HL-60/S4 treated with phorbol 12-myristate 13-acetate at 8.2 ng/mL for 4 days and 3 days (cell line): ENCODE measurements around the gene SLC22A23.

Experiments
- in situ Hi-C: fragments of 300-500 bp; cut with MboI; formaldehyde crosslinking; loops from 2 replicates; pipeline ENCODE4 v1.15.0; 2022; ENCODE audit warnings: low sequenced_read_pairs

The SLC22A23 gene

DNA sequence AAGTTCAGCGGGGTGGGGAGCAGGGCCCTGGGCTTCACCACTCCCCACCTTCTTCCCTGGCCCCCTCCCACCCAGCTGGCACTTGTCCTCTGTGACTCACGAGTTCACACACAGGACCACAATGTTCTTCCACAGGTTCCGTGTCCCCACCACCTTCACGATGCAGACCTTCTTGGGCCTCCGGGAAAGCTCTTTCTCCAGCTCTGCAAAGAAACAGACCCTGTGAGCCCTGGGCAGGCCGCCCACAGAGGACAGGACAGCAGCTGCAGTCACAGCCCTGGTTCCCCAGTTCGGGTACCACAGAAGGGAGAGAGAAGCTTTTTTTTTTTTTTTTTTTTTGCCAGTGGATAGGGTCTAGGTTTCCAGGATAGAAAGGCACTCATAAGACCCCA, 167.2 kb downstream of the SLC22A23 start:
- in situ Hi-C loops, result no loop called here

DNA sequence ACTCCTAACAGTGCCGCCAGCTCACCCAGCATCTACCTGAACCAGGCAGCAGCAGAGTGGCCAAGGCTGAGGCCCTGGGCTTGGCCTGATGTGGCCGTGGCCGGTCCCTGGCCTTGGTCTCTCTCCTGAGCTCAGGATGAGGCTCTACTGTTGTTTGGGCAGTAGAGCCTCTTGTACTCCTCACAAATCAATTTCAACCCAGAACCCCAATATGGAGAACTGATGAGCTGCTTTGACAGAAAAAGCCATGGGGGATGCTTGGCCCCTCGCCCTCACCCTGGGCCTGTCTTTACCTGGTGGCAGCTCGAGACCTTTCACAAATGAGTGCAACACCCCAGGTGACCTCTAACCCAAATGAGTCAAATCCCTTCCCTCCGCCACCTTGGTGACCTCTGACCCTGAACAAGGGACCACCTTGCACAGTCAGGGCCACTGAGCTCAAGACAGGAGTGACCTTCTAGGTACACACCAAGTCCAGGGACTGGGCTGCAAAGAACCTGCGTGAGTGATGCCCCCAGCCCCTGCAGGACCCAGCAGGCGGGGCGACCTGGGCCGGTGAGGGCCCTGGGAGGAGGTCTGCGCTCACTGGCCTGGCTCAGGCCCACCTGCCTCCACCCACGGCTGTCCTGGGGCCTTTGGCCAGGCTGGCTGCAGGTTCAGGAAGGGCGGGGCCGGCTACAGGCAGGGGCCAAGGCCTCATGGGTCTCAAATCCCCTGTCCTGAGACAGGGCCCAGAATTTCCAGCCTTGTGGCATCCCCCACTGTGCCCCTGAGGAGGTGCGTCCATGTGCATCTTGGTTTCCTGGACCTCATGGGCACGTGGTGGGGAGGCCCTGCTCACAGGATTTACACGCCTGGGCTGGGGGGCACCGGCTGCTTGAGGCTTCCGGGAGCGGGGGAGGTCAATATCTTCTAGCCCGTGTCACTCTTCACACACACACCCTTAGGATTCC, 167.9 kb downstream of the SLC22A23 start:
- in situ Hi-C loops, result no loop called here

DNA sequence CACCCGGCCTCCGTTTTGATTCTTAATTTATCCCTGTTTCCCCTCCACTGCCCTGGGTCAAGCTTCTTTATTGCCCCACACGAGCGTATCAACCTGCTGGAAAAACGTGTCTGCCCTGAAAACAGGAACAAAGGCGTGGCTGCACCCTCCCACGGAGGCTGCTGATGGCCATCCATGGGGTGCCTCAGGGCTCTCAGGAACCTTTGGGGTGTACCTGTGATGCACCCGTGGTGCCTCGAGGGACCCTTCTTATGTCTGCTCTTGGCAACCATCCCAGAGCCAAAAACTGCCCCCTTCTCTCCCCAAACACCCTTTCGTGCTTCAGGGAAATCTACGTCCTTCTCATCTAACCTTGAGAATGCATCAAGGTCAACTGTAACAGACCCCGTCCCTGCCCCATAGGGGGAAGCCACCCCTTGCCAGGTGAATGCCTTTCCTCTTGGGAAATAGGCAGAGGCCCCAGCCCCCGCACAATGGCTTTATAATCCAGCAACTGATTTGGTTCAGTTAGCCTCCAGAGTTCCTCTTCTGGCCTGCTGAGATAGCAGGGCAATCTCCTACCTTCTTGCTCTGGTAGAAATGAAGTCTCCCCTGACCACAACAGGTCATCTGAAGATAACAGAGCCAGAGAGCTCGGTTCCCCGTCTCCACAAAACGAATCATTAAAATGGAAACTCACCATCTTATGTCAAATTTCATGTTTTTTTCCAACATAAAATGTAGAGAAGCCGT, 168.7 kb downstream of the SLC22A23 start:
- in situ Hi-C loops, result no loop called here

DNA sequence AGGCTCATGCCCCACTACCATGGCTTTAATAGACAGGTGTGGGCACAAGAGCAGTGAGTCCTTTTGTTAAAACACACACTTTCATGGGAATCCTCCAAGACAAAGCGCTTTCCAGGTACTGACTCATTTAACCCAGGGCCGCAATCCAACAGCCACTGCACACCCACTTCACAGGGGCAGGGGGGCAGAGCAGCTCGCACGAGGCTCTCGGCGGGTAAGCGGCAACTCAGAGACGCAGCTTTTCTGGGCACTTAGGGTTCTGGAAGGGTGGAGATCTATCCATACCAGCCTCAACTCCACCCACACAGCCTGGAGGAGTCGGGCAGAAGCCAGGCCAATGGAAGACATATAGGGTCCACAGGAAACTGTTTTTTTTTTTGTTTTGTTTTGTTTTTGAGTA, 169.5 kb downstream of the SLC22A23 start:
- in situ Hi-C loops, result no loop called here

DNA sequence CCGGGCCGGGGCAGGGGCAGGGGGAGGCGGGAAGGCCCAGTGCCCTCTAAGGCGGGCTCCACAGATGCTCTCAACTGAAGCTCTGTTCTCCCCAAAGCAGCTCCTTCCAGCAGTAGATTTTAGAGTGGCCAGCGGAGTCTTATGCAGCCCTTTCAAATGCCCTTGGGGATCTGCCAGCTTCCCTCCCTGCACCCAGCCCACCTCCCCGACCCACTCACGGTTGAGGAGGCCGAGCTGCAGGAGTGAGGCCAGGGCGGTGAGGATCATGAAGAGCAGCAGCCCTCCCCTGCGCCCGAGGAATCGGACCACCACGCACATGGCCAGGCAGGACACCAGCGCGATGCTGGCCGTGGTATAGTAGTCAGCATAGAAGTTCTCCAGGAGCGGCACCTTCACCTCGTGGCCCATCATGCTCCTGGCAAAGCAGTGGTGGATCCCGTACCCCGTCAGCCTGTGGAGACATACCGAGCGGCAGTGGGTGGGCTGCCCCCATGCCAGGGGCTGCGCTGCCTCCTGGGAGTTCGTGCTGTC, 170.1 kb downstream of the SLC22A23 start:
- in situ Hi-C loops, result no loop called here

DNA sequence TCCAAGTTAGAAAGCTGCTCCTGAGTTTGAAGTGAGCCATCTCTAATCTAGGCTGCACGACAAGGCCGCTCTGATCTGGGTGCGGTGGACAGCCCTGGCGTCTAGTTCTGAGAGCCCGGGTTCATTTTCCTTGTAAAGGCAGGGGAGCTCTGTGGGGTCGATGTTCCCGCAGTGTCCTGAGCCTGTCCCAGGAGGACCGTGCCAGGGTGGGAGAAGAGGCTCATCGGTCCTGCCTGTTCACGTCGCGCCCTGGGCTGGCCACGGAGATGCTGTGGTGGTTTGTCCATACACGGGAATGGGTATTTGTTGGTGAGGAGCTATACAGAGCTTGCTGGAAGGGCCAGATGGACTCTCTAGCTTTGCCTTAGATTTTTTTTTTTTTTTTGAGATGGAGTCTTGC, 171.1 kb downstream of the SLC22A23 start:
- in situ Hi-C loops, result no loop called here

DNA sequence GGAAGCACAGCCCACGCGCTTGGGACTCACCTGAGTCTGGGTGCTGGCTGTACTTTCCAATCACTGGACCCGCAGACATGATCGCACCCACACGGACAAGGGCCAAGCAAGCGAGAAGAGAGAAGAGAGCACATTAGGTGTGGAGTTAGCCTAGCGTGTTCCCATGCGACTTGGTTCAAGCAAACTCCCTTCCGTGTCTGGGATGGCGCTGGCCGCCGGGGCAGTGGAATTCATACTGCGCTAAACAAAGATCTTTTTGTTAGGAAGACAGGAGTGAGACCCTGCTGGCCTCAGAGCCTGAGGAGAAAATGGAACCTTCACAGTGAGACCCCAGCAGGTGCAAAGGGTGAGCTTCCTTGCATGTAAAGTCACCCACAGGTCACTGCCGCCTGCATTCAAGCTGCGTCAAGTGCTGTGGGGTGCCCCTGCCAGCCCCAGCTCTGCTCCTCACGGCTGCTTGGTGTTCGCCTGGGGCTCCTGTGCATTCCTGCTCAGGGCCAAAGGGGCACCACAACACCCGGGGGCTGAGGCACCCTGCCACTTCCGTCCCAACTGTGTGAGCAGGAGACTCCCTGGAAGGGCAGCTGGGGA, 171.7 kb downstream of the SLC22A23 start:
- in situ Hi-C loops, result no loop called here

DNA sequence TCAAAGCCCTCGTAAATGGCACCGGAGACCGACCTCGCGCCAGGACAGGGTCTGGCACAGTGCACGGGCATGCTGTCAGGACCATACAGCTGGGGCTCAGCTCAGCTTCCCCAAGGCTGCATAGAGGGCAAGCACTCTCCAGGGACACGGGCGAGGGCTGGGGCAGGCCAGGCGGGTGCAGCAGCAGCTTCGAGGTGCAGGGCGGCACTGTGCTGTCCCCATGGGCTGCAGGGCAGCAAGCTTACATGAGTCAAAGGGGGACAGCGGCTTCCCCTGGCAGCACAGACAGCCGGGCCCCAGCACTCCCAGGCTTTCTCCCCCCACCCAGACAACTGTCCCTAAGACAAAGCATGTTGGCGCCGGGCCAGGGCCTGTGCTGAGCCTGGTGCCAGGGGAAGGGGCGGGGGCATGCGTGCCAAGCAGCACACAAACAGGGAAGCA, 172.4 kb downstream of the SLC22A23 start:
- in situ Hi-C loops, result loop anchor here (5.0 kb wide), 1 partner anchor 448 kb away; no protein-coding TSS in a partner anchor

DNA sequence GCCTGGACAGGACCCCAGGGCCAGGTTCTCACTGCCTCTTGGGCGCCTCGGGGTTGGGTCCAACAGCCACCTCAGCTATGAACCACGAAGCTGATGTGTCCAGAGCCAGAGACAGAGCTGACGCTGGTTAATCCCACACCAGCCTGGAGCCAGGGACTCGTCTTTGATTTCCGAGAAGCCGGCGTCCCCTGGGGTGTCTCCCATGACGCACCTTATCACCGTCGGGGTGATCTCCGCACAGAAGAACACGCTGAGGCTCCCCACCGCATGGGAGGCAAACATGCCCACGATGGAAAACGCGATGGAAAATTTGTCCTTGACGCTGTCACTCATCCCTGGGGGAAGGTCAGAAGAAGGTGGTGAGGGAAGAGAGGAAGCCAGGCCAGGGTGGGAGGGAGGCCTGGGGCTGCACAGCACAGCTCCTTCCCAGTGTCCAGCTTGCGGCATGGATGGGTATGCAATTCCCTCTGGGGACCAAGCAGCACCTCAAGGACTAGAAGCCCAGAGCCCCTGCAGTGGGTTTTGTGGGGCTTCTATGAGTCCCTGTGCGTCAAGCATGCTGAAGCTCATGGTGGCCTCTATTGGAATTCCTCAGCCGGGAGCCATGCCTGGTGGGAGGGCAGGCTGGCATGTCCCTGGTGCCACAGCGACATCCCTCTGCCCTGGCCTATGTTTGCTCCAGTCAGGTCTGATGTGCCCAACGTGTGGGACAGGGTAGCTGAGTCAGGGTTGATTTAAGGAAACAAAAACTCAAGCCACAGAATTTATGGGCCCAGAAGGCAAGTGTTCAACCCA, 173.0 kb downstream of the SLC22A23 start:
- in situ Hi-C loops, result loop anchor here (5.0 kb wide), 1 partner anchor 448 kb away; no protein-coding TSS in a partner anchor

DNA sequence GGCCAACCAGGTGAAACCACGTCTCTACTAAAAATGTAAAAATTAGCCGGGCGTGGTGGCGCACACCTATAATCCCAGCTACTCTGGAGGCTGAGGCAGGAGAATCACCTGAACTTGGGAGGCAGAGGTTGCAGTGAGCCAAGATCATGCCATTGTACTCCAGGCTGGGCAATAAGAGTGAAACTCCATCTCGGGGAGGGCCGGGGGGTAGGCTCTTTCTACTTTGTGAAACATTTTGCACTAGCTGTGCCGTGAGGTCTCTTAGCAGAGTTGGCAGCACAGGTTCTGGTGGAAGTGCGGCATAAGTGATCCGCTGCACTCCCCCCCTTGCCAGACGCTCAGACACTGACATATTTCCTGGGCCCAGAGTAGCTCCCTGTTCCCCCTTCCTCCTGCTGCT, 173.6 kb downstream of the SLC22A23 start:
- in situ Hi-C loops, result loop anchor here (5.0 kb wide), 1 partner anchor 449 kb away; no protein-coding TSS in a partner anchor

DNA sequence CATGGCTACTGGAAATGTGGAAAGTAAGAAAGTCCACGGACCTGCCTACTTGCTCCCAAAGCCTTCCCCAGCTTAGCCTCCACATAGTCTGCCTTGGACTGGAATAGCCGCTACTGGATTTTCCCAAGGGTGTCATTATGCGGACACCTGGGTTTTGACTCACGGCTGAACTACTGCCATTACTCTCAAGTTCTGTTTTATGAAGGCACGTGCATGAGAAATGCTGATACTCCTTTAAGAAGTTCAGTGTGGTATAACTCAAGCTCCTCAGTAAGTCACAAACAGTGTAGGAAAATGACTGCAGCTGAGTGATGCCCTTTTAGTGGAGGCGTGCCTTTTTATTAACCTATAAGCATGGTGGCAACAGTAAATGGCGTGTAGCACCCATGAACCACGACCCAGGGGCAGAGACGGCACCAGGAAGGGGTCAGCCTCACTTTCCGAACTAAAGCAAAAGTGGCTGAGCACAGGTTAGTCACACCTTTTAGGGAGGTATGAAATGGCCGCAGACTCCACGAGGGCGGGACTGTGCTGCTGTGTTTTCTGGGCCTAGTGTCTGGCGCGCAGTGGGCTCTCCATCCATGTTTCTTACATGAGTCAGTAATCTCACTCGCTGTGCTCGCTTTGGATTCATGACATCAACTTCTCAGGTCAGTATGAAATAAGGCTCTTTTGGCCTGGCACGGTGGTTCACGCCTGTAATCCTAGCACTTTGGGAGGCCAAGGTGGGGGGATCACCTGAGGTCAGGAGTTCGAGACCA, 174.2 kb downstream of the SLC22A23 start:
- in situ Hi-C loops, result loop anchor here (5.0 kb wide), 1 partner anchor 450 kb away; no protein-coding TSS in a partner anchor

DNA sequence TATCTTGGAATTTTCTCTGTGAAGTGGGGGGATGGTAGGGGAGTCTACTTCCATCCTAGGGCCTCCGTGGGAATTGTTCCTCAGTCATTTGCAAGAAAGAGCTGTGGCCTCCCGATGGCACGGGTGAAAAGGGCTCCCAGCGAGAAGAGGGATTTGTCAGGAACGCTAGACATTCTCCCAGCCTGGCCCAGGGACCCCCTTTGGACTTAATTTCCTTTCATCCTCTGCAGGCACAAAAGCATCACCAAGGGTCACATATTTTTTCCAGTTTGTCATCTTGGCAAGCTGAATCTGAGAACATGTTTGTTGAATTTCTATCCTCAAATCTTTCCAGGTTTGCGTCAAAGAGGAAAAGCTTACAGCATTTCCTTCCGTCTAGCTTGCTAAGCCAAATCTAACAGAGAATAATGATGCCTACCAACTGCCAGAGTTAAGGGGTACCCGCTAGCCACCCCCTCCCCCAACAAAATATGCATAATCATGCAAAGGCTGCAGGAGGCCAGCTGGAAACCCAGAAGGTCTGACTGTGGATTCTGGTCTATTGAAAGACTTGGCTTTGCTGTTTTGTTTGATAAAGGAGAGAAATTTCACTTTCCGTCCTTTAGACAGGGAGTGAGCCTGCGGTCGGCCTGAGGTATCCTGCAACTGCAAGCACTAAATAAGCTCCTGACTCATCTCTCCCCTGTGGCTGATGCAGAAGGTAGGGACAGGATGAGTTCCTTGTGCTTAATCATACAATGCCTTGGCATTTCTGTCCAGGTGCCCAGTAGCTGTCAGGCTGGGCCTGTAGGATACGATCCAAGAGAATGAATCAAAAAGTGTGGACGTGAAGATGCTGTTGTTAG, 175.0 kb downstream of the SLC22A23 start:
- in situ Hi-C loops, result loop anchor here (5.0 kb wide), 1 partner anchor 450 kb away; no protein-coding TSS in a partner anchor

DNA sequence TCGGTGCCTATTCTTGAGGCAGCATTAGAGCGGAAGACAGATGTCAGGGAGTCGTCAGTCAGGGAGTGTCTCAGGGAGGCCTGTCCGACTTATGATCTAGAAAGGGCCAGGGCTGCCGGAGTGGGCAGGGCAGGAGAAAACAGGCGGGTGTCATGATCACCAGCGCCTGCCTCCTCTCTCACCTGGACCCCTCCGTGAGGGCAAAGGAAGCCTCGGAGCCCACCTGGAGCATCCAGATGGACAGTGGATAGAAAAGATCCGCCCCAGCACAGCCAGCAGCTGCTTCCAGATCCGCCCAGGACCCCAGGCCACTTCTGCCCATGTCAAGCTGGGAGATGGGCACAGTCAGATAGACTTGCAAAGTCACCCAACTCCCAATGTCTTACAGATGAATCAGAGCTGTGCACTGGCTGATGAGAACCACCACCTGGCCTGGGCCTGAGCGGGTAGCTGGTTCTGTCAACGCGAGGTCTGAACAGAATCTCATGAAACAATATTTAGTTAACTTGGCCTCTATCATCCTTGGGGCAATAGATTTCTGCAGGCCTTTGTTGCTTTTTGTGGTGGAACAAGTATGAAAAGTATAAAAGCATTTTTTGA, 175.9 kb downstream of the SLC22A23 start:
- in situ Hi-C loops, result loop anchor here (5.0 kb wide), 1 partner anchor 451 kb away; no protein-coding TSS in a partner anchor

DNA sequence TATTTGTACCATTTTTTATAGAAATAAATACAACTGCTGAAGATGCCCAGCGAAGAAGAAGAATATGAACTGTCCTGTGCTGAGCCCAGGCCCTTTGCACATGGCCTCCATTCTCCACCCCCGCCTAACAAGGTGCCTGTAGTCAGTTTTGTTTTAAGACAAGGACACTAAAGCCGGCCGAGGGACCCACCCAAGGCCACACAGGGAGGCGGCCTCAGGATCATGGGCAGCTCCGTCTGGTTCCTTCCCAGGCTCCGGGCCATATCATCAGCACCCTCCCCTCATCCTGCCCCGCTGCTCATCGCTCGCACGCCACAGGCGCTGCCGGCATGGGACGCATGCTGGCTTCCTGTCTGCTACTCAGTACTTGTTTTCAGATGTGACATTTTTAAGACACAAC, 176.8 kb downstream of the SLC22A23 start:
- in situ Hi-C loops, result loop anchor here (5.0 kb wide), 1 partner anchor 452 kb away; no protein-coding TSS in a partner anchor

DNA sequence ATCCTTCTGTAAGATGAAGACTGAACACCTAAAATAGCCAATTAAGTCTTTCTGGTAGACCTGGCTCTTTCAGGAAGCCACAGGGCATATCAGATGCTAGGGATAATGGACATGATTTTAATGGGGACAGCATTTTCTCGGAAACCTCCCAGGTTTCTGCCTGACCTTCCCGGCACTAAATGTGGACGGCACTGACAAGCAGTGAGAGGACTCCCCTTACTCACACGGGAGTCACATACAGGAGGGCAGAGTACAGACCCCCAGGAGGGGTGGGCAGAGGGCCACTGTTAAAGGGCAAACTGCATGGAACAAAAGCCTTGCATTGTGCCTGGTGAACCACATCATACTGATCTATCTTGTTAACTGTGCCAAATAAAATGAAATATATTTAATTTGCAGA, 178.2 kb downstream of the SLC22A23 start:
- in situ Hi-C loops, result no loop called here

DNA sequence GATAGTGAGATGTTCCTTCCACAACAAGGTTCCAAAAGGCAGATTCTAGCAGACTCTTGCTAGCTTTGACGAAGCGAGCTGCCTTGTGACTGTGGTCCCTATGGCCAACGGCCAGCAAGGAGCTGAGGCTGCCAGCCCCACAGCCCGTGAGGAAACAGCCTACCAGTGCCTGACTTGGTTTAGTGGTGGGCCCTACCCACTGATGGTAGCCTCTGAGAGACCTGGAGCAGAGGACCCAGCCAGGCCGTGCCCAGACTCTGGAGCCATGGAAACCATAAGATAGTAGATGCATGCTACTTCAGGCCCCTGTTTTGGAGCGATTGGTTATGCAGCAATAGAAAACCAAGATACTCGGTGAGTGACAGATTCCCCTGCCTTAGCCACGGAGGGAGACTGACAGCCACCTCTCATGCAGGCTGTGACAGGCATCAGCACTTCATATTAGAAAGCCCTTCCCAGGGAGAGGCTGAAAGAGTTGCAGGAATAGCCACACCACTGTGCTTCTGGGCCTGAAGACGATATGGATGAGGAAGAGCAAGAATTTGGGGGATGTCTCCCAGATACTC, 178.9 kb downstream of the SLC22A23 start:
- in situ Hi-C loops, result no loop called here

DNA sequence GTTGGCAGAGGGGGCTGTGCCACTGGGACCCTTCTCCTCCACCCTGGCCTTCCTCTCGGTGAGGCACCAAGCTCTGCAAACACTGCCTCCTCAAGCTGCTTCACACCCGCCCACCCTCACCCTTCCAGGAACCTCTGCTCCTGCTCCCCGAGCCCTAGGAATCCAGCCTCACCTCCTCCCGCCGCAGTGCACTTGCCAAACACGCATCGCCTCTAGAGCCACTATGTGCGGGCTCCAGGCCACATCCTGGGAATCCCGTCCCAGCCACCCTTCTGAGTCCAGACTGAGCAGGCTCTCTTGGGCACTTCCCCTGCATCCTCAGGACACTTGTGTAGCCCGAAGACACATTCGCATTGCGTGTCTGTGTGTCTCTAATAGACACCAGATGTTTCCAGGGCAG, 179.6 kb downstream of the SLC22A23 start:
- in situ Hi-C loops, result no loop called here
